GM11168 (cell line): ENCODE measurements around the gene KLRC1.
"Not testable (repeated sequence)": the region's sequence is repeated elsewhere in the genome, so short reads cannot be mapped to it uniquely, and the experiment has no call there.

ENCODE experiments used
- in situ Hi-C: fragments of 300-500 bp; cut with MboI; formaldehyde crosslinking; loops from one replicate; pipeline ENCODE4 v1.12.0; 2022; ENCODE audit warnings: low sequenced_read_pairs; ENCODE audit not compliant: unreplicated experiment

The KLRC1 gene

DNA sequence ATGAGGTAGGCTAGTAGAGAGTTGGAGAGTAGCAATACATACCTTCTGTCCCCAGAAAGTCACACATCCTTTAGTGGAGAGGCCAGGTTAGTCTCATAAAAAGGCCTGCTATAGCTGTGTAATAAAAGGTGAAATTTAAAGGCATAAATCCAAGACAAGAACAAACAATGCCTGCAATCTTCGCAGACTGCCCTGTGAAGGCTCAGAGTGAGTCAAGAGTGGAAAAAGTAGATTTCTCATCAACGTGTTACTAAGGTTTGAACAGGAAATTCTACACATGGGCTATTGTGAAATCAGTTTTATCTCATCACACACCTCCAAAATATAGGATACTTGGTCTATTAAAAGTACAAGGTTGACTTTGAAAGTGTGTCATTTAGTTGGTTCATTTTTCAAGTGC, at the start of gene KLRC1:
Gene KLRC1, minus strand, starts transcription at position 222 of the 400 bp plus-strand sequence. CDS start 2,221 bp downstream, outside the sequence.
- in situ Hi-C loops, result no loop called here

DNA sequence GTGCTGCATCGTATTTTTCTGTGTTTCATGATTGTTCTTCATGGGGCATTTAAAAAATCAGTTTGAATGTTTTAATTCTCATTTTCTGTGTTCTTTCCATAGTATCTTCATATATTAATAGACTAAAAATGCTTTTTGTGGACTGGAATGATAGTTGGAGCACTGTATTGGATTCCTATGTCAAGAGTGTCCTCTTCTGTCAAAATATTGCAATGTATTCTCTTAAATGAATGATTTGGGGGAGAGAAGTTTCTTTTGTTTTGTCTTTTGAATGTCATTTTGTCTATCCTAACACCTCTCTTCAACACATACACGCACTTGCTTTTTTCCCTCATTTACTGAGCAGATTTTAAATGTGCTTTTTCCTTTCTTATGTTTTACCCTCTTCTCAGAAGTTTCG, 47.9 kb upstream of the KLRC1 start:
- in situ Hi-C loops, result no loop called here

DNA sequence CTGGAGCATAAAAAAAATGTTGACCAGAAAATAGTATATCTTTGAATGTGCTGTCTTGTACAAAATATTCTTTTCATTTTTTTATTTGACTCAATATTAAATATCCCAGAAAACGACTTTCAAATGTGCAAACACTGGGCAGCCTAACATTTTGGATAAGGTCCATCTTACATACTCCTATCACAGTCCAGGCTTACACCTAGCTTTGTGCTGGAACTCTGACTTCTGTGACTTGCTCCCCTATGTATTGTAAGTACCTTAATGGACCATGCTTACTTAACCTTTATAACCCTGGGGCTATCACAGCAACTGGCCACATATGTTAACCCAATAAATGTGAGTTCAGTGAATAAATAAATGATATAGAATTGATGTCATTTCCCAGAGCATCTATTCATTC, 44.9 kb upstream of the KLRC1 start:
- in situ Hi-C loops, result no loop called here

DNA sequence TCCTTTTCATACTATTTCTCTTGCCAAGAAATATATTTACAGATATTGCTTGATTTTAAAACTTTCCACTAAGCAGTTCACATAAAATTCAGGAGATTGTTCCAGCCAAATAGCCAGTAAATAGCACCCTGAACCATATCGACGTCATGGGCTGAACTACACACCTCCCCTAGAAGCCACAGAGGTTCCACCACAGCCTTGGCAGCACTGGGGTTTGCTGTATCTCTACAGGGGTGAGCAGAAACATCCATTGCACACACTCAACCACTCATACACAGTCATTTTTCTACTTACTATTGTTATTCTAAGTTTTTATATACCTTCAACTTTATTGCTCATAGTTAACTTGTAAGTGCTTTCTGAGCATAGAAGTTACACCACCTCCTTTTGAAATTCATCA, 44.4 kb upstream of the KLRC1 start:
- in situ Hi-C loops, result no loop called here

DNA sequence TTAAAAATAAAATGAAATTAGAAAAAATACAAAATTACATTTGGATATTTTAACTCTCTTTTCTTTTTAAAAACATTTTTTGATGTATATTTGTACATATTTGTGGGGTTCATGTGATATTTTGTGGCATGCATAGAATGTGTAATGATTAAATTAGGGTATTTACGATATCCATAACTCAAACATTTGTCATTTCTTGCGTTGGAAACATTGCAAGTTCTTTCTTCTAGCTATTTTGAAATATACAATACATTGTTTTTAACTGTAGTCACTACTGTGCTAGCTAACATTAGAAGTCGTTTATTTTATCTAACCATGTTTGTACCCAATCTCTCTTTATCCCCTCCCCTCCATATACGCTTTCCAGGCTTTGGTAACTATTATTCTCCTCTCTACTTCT, 38.6 kb upstream of the KLRC1 start:
- in situ Hi-C loops, result no loop called here

DNA sequence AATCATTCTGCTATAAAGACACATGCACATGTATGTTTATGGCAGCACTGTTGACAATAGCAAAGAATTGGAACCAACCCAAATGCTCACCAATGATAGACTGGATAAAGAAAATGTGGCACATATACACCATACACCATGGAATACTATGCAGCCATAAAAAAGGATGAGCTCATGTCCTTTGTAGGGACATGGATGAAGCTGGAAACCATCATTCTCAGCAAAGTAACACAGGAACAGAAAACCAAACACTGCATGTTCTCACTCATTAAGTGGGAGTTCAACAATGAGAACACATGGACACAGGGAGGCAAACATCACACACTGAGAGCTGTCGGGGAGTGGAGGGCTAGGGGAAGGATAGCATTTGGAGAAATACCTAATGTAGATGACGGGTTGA, 34.2 kb upstream of the KLRC1 start:
- in situ Hi-C loops, result not testable (repeated sequence)

DNA sequence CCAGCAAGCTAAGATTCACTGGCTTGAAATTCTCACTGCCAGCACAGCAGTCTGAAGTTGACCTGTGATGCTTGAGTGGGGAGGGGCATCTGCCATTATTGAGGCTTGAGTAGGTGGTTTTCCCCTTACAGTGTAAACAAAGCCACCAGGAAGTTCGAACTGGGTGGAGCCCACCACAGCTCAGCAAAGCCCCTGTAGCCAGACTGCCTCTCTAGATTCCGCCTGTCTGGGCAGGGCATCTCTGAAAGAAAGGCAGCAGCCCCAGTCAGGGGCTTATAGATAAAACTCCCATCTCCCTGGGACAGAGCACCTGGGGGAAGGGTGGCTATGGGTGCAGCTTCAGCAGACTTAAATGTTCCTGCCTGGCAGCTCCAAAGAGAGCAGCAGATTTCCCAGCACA, 28.7 kb upstream of the KLRC1 start:
- in situ Hi-C loops, result not testable (repeated sequence)

DNA sequence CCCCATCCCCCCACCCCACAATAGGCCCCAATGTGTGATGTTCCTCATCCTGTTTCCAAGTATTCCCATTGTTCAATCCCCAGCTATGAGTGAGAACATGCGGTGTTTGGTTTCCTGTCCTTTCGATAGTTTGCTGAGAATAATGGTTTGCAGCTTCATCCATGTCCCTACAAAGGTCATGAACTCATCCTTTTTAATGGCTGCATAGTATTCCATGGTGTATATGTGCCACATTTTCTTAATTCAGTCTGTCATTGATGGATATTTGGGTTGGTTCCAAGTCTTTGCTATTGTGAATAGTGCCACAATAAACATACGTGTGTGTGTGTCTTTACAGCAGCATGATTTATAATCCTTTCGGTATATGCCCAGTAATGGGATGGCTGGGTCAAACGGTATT, 19.6 kb upstream of the KLRC1 start:
- in situ Hi-C loops, result not testable (repeated sequence)

DNA sequence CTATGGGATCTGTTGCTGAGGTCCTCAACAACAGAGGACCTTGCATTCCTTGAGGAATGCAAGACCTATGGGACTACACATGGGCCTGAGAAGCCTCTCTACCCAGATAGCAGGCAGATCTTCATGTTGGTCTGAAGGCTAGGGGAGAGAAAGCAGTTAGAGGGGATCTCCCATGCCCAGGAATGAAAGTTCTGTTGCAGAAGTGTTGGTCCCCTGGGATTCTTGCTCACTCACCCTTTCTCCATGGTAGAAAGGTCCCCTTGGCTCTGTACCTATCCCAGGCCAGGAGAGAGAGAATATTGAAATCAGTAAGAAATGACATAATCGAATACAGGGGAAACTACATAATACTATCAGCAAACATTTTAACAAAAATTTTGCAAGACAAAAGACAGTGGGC, 16.5 kb upstream of the KLRC1 start:
- in situ Hi-C loops, result no loop called here

DNA sequence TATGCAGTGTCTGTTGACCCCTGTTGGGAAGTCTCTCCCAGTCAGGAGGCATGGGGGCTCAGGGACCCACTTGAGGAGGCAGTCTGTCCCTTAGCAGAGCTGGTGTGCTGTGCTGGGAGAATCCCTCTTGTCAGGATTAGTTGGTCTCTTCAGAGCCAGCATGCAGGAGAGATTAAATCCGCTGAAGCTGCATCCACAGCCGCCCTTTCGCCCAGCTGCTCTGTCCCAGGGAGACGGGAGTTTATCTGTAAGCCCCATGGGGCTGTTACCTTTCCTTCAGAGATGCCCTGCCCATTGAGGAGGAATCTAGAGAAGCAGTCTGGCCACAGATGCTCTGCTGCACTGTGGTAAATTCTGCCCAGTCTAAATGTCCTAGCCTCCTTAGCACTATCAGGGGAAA, 13.1 kb upstream of the KLRC1 start:
- in situ Hi-C loops, result no loop called here

DNA sequence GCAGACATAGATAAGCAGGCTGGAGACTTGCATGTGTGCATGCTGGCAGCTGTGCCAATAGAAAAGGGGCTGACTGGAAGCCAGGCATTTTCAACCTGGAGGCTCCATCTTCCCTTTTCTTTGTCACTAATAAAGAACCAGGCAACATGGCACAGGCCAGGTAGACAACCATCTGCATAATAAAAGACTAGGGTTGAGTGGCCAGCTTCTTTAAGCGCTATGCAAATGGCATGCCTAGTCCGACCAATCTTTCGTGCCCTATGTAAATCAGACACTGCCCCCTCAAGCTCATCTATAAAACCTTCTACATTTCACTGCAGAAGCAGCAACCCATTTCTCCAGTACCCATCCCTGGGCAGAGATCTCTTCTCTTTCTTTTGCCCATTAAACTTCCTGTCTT, 4.6 kb upstream of the KLRC1 start:
- in situ Hi-C loops, result no loop called here

DNA sequence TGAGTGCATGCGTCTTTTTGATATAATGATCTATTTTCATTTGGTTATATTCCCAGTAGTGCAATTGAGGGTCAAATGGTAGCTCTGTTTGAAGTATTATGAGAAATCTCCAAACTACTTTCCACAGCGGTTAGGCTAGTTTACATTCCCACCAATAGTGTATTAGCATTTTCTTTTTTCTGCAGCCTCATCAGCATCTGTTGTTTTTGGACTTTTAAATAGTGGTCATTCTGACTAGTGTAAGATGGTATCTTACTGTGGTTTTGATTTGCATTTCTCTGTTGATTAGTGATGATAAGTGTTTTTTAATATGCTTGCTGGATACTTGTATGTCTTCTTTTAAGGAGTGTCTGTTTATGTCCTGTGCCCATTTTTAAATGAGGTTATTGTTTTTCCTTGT, 3.7 kb upstream of the KLRC1 start:
- in situ Hi-C loops, result no loop called here

DNA sequence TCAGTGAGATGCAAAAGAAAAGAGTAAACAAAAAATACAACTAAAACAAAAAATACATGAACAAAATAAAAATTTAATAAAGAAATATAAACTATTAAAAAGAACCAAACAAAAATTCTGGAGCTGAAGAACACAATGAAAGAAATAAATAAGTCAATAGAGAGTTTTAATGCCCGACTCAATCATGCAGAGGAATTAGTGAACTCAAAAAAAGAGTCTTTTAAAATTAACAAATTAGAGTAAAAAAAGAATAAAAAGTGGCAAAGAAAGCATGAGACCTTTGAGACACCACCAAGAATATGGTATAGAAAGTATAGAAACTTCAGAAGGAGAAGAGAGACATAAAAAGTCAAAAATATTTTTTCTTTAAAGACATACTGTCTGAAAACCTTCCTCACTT, 2.6 kb upstream of the KLRC1 start:
- in situ Hi-C loops, result no loop called here

DNA sequence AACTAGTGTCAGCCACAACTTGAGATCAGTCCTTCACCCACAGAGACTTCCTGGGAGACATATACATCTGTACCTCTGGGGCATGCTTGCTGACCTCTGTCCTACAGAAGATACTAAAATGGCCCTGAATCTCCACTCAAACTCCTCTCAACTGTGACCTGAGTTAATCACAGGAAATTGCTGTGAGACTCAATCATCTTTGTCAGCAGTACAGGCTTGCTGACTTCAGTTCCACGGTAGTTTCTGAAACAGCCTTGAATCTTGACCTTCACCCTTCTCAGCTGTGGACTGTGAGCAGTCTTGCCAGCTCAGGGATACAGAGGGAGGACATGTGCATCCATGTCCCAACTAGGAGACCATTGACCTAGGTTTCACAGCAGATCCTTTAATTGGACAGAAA, 1.4 kb upstream of the KLRC1 start:
- in situ Hi-C loops, result no loop called here

DNA sequence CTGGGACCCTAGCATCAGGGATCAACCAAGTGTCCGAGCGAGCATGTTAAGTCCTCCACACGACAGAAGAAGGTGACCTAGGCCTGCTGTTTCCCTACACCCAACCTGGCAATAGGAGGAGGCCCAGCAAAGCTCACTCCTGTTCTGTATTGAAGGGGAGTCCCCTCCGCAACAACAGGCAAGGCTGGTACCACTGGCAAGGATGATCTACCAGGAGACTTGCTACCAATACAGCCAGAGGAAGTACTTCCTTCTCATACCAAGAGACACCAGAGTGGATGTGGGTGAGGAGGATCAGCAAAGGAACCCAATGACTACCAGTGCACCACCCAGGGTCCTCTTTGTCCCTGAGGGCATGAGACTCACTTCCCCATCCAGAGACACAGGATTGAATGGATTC, 4.9 kb downstream of the KLRC1 start:
- in situ Hi-C loops, result no loop called here

DNA sequence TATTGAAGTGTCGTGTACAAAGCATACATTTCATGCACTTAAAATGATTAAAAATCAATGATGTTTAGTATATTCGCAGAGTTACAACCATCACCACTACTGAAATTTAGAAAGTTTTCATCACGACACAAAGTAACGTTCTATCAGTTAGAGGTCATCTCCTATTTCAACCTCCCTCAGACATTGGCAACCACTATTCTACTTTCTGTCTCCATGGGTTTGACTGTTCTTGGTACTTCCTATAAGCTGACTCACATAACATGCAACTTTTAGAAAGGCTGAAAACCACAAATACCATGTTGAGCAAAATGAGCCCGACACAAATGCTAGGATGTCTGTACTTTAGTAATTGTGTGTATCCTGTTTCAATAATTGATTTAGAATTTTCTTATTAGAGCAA, 7.1 kb downstream of the KLRC1 start:
- in situ Hi-C loops, result not testable (repeated sequence)

DNA sequence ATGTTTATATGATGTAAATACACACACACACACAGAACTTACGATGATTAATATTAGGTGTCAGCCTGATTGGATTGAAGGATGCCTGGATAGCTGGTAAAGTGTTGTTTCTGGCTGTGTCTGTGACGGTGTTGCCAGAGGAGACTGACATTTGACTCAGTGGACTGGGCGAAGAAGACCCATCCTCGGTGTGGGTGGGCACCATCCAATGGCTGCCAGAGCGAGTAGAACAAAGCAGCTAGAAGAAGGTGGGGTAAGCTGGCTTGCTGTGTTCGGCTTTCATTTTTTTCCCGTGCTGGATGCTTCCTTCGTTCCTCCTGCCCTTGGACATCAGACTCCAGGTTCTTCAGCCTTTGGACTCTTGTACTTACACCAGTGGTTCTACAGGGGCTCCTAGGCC, 12.0 kb downstream of the KLRC1 start:
- in situ Hi-C loops, result not testable (repeated sequence)

DNA sequence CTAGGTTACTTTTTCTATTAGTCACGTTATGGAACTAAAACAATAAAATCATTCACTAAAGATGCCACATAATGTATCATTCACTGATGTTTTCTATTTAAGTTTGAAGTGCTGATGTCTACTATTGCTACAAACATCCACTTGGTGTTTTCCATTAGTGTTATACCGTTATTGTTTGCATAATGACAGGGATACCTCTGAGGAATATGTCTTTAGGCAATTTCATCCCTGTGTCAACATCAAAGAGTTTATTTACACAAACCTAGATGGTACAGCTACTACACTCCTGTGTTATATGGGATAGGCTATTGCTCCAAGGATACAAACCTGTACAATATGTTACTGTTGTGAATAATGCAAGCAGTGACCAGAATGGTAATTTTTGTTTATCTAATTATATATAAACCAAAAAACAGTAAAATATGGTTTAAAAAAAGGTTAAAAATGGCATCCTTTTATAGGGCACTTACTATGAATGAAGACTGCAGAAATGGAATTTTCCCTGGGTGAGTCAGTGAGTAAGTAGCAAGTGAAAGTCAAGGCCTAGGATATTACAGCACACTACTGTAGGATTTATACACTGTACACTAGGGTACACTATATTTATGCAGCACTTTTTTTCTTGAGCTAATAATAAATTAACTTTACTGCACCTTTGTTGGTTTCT, 13.4 kb downstream of the KLRC1 start:
- in situ Hi-C loops, result not testable (repeated sequence)

DNA sequence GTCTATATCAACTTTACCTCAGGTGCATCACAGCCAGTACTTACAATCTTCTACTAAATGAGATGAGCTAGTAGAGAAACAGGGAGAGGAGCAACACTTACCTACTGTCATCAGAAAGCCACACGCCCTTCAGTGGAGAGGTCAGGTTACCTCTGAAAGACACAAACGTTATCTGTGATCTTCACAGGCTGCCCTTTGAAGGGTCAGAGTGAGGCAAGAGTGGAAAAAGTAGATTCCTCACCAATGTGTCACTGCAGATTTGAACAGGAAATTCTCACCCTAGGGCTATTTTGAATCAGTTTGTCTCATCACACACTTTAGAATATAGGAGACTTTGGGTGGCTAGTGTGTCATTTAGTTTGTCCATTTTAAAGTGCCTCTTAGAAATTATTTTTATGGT, 15.6 kb downstream of the KLRC1 start:
- in situ Hi-C loops, result not testable (repeated sequence)

DNA sequence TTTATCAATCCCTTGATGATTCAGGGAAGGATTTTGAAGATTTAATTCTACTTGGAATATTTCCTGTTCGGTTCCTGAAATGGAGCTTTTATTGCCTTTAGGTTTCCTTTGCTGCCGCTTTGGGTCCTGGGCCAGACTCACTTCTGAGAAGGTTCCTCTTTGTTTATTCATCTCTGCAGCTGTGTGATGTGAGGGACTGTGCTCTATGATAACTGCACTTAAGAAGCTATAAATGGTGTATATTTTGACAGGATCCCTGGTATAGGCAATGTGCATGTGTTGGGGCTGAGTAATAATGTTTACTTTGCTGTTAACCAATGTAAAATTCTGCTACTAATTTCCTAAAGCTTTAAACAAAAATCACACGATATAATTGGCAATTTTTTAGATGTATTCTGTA, 17.4 kb downstream of the KLRC1 start, which contains the start of gene KLRC2:
Gene KLRC2, minus strand, starts transcription at position 195 of the 400 bp plus-strand sequence. Its CDS starts 24 bp downstream, at position 171.
- in situ Hi-C loops, result not testable (repeated sequence)

DNA sequence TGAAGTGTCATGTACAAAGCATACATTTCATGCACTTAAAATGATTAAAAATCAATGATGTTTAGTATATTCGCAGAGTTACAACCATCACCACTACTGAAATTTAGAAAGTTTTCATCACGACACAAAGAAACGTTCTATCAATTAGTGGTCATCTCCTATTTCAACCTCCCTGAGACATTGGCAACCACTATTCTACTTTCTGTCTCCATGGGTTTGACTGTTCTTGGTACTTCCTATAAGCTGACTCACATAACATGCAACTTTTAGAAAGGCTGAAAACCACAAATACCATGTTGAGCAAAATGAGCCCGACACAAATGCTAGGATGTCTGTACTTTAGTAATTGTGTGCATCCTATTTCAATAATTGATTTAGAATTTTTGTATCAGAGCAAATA, 22.6 kb downstream of the KLRC1 start:
- in situ Hi-C loops, result not testable (repeated sequence)

DNA sequence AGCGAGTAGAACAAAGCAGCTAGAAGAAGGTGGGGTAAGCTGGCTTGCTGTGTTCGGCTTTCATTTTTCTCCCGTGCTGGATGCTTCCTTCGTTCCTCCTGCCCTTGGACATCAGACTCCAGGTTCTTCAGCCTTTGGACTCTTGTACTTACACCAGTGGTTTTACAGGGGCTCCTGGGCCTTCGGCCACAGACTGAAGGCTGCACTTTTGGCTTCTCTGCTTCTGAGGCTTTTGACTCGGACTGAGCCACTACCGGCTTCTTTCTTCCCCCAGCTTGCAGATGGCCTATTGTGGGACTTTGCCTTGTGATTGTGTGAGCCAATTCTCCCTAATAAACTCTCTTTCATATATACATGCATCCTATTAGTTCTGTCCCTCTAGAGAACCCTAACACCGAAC, 27.2 kb downstream of the KLRC1 start:
- in situ Hi-C loops, result not testable (repeated sequence)
